Subcutaneous abdominal adipose tissue (tissue), 5 donors: ENCODE measurements around the gene PARD3B.

ENCODE experiments used
- H3K27ac ChIP-seq: one replicate; pipeline ENCODE4 v1.7.0; 2013; ENCODE audit warnings: low read depth, mild to moderate bottlenecking, inconsistent platforms, low read length, moderate library complexity
- H3K27me3 ChIP-seq, 5 donors: one replicate each; pipeline ENCODE4 v1.7.0; 2013; ENCODE audit warnings: low read length in 5 of 5, inconsistent platforms in 1 of 5; ENCODE audit not compliant: control insufficient read depth in 5 of 5, insufficient read depth in 4 of 5
- H3K36me3 ChIP-seq, 5 donors: one replicate each; pipeline ENCODE4 v1.7.0; 2013; ENCODE audit warnings: low read length in 5 of 5; ENCODE audit not compliant: control insufficient read depth in 5 of 5, insufficient read depth in 5 of 5
- H3K4me1 ChIP-seq, 5 donors: one replicate each; pipeline ENCODE4 v1.7.0; 2013; ENCODE audit warnings: low read length in 5 of 5, mild to moderate bottlenecking in 3 of 5, moderate library complexity in 1 of 5; ENCODE audit not compliant: control insufficient read depth in 5 of 5, insufficient read depth in 5 of 5
- H3K4me3 ChIP-seq, 5 donors: one replicate each; pipeline ENCODE4 v1.7.0; 2013; ENCODE audit warnings: low read length in 5 of 5, low read depth in 1 of 5
- H3K9ac ChIP-seq, 5 donors: one replicate each; pipeline ENCODE4 v1.7.0; 2013; ENCODE audit warnings: low read length in 5 of 5, mild to moderate bottlenecking in 4 of 5, moderate library complexity in 3 of 5
- H3K9me3 ChIP-seq, 5 donors: one replicate each; pipeline ENCODE4 v1.7.0; 2013; ENCODE audit warnings: low read length in 5 of 5; ENCODE audit not compliant: control insufficient read depth in 5 of 5
- donor health status: healthy.
- donor health status: healthy.
- donor health status: healthy.
- donor health status: healthy.
- donor health status: healthy.

The PARD3B gene

DNA sequence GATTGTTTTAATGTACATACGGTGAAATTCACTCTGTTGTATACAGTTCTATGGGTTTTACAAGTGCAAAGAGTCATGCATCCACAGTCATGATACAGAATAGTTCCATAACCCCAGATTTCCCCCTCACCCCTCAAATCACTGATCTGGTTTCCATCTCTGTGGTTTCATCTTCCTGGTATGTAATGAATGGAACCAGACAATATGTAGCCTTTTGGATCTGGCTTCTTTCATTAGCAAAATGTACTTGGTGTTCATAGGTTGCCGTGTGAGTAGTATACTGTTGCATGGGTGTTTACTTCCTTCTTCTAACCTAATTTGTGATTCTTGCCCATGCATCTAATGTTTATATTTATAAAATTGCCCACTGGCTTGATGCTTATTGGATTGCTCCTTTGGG, 838.3 kb downstream of the PARD3B start:
- H3K4me1 ChIP-seq = peaks cover 0 to 5% (median 0%) of the 10 kb centered on the region in 5 donors
- H3K27me3 ChIP-seq = no peaks in the 10 kb centered on the region
- H3K9me3 ChIP-seq = no peaks in the 10 kb centered on the region
- no peaks in the 10 kb centered on the region for H3K36me3 ChIP-seq
- no peak overlapping the region for H3K27ac ChIP-seq
- H3K9ac ChIP-seq = no peak overlapping the region
- no peak overlapping the region for H3K4me3 ChIP-seq

DNA sequence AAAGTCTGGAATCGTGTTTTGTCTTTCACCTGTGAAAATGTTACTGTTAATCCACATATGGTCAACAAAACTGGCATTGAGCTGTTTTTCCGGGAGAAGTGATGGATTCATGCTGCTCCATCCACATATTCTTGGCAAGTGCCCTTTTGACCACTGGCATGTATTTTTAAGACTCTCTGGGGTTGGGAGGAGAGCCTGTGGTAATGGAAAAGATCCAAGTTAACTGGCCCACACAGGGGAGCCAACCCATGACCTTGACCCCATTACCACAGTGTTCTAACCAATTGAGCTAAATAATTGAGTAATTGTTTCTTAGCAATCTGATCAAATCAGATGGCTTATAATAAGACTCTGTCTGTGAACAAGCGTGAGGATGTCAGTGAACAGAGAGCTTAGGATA, 840.8 kb downstream of the PARD3B start:
- Histone ChIP-seq H3K27me3 (no peaks in the 10 kb centered on the region), H3K9ac (no peak overlapping the region), H3K4me1 (peaks cover 0 to 5% (median 0%) of the 10 kb centered on the region in 5 donors), H3K4me3 (no peak overlapping the region), H3K9me3 (no peaks in the 10 kb centered on the region), H3K27ac (no peak overlapping the region), H3K36me3 (no peaks in the 10 kb centered on the region)

DNA sequence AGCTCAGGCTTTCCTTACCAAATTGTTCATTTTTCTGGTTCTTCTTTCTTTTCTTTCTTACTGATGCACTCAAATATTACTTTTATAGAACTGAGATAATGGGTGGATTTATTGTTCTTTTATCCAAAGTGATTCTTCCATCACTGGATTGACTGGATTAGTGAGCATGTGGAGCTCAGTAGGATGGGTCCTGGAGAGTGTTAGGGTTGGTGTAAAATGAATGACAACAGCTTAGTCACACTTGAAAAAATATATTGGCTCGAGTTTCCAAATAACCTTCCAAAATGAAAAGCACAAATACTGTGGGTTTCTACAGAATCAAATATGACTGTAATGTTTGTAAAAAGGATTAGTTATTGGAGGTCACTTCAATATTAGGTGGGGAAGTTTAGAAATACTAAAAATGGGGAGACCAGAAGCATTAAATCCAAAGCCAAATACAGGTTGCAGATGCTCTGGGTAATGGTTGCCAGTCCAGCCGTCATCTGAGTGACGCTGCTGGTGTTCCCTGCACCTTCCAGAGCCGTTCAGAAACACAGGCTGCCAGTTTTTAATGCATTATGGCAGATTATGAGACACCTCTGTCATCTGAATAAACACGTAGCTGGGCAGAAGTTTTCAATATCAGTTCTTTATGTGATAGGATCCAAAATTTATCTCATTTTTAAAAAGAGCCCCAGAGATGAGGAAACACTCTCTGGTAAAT, 842.2 kb downstream of the PARD3B start:
- Histone ChIP-seq H3K36me3 (no peaks in the 10 kb centered on the region), H3K4me1 (peaks cover 0 to 5% (median 0%) of the 10 kb centered on the region in 5 donors), H3K9ac (no peak overlapping the region), H3K27me3 (no peaks in the 10 kb centered on the region), H3K27ac (no peak overlapping the region), H3K4me3 (no peak overlapping the region), H3K9me3 (no peaks in the 10 kb centered on the region)

DNA sequence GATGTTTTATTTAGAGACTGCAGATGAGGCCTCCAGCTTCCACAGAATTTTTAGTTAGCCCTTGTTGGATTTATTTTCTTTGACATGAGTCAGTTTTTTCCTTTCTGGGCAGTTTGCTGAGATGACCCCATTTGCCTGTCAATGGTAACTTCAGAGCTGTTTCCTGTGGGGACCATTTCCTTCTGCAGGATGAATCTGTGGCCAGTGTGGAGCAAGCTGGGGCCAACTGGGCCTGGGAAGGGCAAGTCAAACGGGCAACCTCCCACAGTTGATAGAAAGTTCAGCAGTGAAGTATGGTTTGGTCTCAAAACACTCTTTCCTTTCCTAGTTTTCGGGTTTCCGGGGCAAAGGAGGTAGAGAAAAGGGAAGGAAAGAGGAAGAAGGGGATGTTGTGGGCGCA, 845.6 kb downstream of the PARD3B start:
- Histone ChIP-seq H3K4me3 (no peak overlapping the region), H3K27ac (no peak overlapping the region)

DNA sequence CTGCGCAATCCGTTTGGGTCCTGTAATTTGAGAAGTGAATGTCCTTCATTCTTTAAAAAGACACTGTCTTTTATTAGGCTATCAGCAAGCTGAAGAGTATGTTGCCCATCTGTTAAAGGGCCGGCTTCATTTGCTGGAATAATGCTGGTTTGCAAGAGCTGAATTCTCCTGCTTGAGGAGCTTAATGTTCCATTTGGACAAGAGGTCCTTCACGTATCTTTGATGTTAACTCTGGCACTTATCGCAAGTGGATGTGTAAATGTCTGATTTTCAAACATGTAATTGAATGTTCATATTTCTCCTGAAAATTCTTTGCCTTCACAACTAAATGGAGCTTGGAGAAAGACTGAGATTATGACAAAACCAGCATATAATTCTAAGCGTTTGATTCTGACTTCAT, 856.2 kb downstream of the PARD3B start:
- Histone ChIP-seq H3K4me3 (no peak overlapping the region), H3K9me3 (no peaks in the 10 kb centered on the region), H3K27ac (no peak overlapping the region), H3K36me3 (no peaks in the 10 kb centered on the region), H3K9ac (no peak overlapping the region), H3K27me3 (no peaks in the 10 kb centered on the region), H3K4me1 (peaks cover 0 to 2% (median 0%) of the 10 kb centered on the region in 5 donors)

More for the DNA sequence above, 845.6 kb downstream of the PARD3B start:
- Histone ChIP-seq H3K4me1 (peaks cover 0 to 5% (median 0%) of the 10 kb centered on the region in 5 donors), H3K9ac (no peak overlapping the region), H3K27me3 (no peaks in the 10 kb centered on the region), H3K9me3 (no peaks in the 10 kb centered on the region), H3K36me3 (no peaks in the 10 kb centered on the region)

DNA sequence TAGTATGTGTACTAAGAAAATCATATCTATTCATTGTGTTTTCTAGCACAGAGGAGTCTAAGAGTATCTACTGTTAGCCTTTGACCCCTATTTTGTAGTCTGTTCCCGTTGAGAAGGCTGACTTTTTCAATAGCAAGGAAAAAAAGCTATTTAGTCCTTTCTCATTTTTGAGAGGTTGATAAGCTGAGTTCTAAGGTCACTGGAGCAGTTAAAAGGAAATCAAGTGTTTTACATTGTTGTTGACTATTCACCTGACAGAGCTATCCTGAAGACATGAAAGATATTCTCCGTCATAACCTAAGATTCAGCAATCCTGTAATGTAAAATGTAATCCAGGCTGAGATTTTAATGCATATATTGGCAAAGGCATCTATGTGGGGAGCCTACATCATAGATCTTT, 856.7 kb downstream of the PARD3B start:
- Histone ChIP-seq H3K9ac (no peak overlapping the region), H3K9me3 (no peaks in the 10 kb centered on the region), H3K27me3 (no peaks in the 10 kb centered on the region), H3K27ac (no peak overlapping the region), H3K4me1 (peaks cover 0 to 2% (median 0%) of the 10 kb centered on the region in 5 donors), H3K4me3 (no peak overlapping the region), H3K36me3 (no peaks in the 10 kb centered on the region)

DNA sequence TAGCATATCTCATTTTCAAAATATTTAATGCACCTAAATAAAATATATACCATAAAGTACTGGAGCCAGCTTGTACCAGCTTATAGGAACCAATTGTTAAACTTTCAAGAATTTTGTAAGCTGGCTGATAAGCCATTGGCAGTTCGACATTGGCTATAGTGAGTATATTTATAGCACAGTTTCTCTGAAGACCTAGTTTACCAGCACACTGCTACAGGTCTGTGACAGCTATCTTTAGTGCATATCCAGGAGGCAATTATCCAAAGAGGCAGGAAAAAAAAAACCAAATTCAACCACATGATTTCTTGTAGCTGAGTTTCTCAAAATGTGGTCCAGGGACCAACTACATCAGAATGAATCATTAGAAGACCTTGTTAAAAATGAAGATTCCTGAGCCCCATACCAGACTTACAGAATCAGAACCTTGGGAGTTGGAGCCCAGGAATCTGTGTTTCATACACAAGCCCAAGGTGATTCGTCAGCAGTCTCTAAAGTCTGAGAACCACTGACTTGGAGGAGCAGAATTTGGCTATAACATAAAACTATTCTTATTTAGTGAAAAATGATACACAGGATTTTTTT, 858.1 kb downstream of the PARD3B start:
- Histone ChIP-seq H3K9me3 (no peaks in the 10 kb centered on the region), H3K36me3 (no peaks in the 10 kb centered on the region), H3K27ac (no peak overlapping the region), H3K9ac (no peak overlapping the region), H3K4me1 (peaks cover 0 to 9% (median 0%) of the 10 kb centered on the region in 5 donors), H3K27me3 (no peaks in the 10 kb centered on the region), H3K4me3 (no peak overlapping the region)

DNA sequence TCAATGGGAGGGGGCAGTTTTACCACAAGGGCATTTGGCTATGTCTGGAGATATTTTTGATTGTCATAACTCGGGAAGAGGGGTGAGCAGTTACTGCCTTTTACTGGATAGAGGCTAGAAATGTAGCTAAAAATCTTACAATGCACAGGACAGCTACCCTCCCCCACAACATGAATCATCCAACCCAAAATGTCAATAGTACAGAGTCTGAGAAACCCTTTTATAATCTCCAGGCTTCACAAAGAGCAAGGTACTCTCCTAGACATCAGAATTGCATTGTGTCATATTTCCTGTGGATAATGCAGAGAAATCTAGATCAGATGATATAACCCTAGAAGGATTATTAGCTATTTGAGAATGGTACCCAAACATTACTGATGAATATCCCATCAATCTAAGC, 859.9 kb downstream of the PARD3B start:
- Histone ChIP-seq H3K4me1 (peaks cover 0 to 9% (median 2%) of the 10 kb centered on the region in 5 donors), H3K27ac (no peak overlapping the region)

DNA sequence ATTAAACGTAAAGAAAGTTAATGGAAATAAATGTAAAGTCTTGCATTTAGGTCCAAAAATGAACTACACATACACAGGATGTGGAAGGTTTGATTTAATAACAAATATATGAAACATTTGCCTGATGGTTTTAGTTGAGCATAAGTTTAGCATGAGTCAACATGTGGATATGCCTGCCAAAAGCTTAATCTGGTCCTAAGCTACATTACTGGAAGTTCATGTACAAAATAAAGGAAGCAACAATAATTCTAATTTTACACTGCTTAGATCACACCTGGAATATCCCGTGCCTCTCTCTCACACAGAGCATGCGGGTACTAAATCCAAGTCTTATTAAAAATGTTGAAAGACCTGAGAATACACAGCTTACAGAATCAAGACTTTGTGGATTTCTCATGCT, 860.5 kb downstream of the PARD3B start:
- Histone ChIP-seq H3K27ac (no peak overlapping the region), H3K9ac (no peak overlapping the region), H3K9me3 (no peaks in the 10 kb centered on the region), H3K36me3 (no peaks in the 10 kb centered on the region), H3K27me3 (no peaks in the 10 kb centered on the region), H3K4me1 (peaks cover 0 to 9% (median 2%) of the 10 kb centered on the region in 5 donors), H3K4me3 (no peak overlapping the region)

More for the DNA sequence above, 859.9 kb downstream of the PARD3B start:
- H3K36me3 ChIP-seq = no peaks in the 10 kb centered on the region
- no peak overlapping the region for H3K4me3 ChIP-seq
- no peaks in the 10 kb centered on the region for H3K27me3 ChIP-seq
- H3K9ac ChIP-seq = no peak overlapping the region
- H3K9me3 ChIP-seq = no peaks in the 10 kb centered on the region

DNA sequence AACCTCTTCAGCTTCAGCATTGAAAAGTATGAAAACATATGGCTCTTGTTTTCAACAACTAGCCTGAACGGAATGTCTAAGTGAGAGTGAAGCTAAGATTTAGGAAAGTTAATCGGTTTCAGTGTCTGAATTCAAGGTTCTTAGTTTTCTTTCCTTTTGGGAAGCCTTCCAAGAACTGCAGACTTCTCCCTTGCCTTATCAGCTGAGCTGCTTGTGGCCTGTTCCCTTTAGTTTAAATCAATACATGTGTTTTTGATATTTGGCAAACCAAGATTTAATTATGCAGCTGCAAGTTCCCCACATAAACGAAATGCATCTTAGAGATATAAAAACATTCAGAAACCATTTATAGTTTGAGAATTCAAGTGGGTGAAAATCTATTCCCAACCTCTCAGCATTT, 862.7 kb downstream of the PARD3B start:
- H3K4me1 ChIP-seq = peaks cover 0 to 21% (median 9%) of the 10 kb centered on the region in 5 donors
- peak overlapping the region; percentile 4 for H3K27ac ChIP-seq
- H3K27me3 ChIP-seq = no peaks in the 10 kb centered on the region
- no peak overlapping the region for H3K4me3 ChIP-seq
- no peak overlapping the region for H3K9ac ChIP-seq
- H3K9me3 ChIP-seq = no peaks in the 10 kb centered on the region
- no peaks in the 10 kb centered on the region for H3K36me3 ChIP-seq
